Rectal smooth muscle tissue (tissue), 1 donor: Measurements from ENCODE around the gene MMP3.

Experiments used
- H3K27ac ChIP-seq: one replicate; pipeline ENCODE4 v1.7.0; 2013; ENCODE audit warnings: low read depth, low read length, inconsistent platforms
- H3K27me3 ChIP-seq: one replicate; pipeline ENCODE4 v1.7.0; 2013; ENCODE audit warnings: low read length; ENCODE audit not compliant: control insufficient read depth, insufficient read depth
- H3K36me3 ChIP-seq: one replicate; pipeline ENCODE4 v1.7.0; 2013; ENCODE audit warnings: low read length; ENCODE audit not compliant: control insufficient read depth, insufficient read depth
- H3K4me1 ChIP-seq: one replicate; pipeline ENCODE4 v1.7.0; 2013; ENCODE audit warnings: low read length; ENCODE audit not compliant: control insufficient read depth, insufficient read depth
- H3K4me3 ChIP-seq: one replicate; pipeline ENCODE4 v1.7.0; 2013; ENCODE audit warnings: low read length
- H3K9ac ChIP-seq: one replicate; pipeline ENCODE4 v1.7.0; 2013; ENCODE audit warnings: low read length

Gene MMP3

GRCh38 chr11:102850973-102851745 is 7.8 kb upstream of the MMP3 start:
- Histone ChIP-seq H3K27ac (no peak overlapping the region), H3K27me3 (no peaks in the 10 kb centered on the region), H3K36me3 (no peaks in the 10 kb centered on the region), H3K4me3 (no peak overlapping the region), H3K9ac (no peak overlapping the region), H3K4me1 (no peaks in the 10 kb centered on the region)

- no peak overlapping the region for H3K27ac ChIP-seq
- H3K9ac ChIP-seq = no peak overlapping the region
- no peaks in the 10 kb centered on the region for H3K36me3 ChIP-seq
- H3K4me1 ChIP-seq = no peaks in the 10 kb centered on the region
- H3K27me3 ChIP-seq = no peaks in the 10 kb centered on the region
- no peak overlapping the region for H3K4me3 ChIP-seq
Measured at GRCh38 chr11:102849311-102849710, 5.9 kb upstream of the MMP3 start.

DNA sequence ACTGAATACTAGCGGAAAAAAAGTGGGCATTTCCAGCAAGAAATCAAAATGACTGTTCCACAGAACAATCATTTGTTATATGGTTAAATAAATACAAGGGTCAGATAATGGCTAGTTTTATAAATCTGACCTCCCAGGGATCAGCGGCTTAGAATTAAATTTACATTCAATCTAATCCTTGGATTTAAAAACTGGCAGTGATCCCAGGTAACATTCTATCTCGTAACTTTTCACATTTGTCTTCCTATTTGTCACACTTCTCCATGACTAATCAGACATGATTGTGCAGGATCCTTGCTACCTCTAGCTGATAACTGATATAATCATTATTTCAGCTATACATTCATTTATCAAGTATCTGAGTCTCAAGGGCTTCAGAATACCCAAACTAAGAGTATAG is 2.9 kb upstream of the MMP3 start:
- Histone ChIP-seq H3K4me3 (no peak overlapping the region), H3K36me3 (no peaks in the 10 kb centered on the region), H3K27me3 (no peaks in the 10 kb centered on the region), H3K27ac (no peak overlapping the region), H3K4me1 (no peaks in the 10 kb centered on the region), H3K9ac (no peak overlapping the region)

- no peak overlapping the region for H3K9ac ChIP-seq
- H3K27me3 ChIP-seq = no peaks in the 10 kb centered on the region
- H3K36me3 ChIP-seq = no peaks in the 10 kb centered on the region
Measured at GRCh38 chr11:102842930-102843329, 479 bp downstream of the MMP3 start.

GRCh38 chr11:102840018-102840417 is 3.4 kb downstream of the MMP3 start:
- no peak overlapping the region for H3K4me3 ChIP-seq
- H3K36me3 ChIP-seq = no peaks in the 10 kb centered on the region
- no peaks in the 10 kb centered on the region for H3K27me3 ChIP-seq
- peaks cover 6% of the 10 kb centered on the region for H3K4me1 ChIP-seq
- H3K27ac ChIP-seq = no peak overlapping the region
- no peak overlapping the region for H3K9ac ChIP-seq

More at GRCh38 chr11:102842930-102843329, 479 bp downstream of the MMP3 start:
- no peak overlapping the region for H3K27ac ChIP-seq
- H3K4me1 ChIP-seq = no peaks in the 10 kb centered on the region
- no peak overlapping the region for H3K4me3 ChIP-seq

- no peaks in the 10 kb centered on the region for H3K36me3 ChIP-seq
- no peaks in the 10 kb centered on the region for H3K27me3 ChIP-seq
- peaks cover 6% of the 10 kb centered on the region for H3K4me1 ChIP-seq
- no peak overlapping the region for H3K27ac ChIP-seq
- no peak overlapping the region for H3K4me3 ChIP-seq
- no peak overlapping the region for H3K9ac ChIP-seq
Measured at GRCh38 chr11:102837646-102838045, 5.8 kb downstream of the MMP3 start.

DNA sequence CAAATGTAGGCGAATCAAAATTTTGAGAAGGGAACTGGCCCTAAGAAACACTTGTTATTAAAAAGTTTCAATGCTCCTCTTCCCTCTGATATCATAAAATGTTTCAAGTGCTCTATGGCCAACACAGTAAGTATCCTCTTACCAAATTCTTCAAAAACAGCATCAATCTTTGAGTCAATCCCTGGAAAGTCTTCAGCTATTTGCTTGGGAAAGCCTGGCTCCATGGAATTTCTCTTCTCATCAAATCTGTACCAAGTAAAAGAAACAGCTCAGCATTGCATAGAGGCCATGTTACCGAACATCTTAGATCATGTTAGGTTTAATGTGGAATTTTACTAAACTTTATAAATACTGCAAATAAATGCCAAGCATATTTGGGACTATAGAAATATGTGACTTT is 6.3 kb downstream of the MMP3 start:
- H3K36me3 ChIP-seq = no peaks in the 10 kb centered on the region
- no peak overlapping the region for H3K27ac ChIP-seq
- no peak overlapping the region for H3K9ac ChIP-seq
- H3K4me3 ChIP-seq = no peak overlapping the region
- H3K27me3 ChIP-seq = no peaks in the 10 kb centered on the region
- H3K4me1 ChIP-seq = peaks cover 6% of the 10 kb centered on the region

- Histone ChIP-seq H3K27me3 (no peaks in the 10 kb centered on the region), H3K4me1 (peaks cover 6% of the 10 kb centered on the region), H3K4me3 (no peak overlapping the region), H3K9ac (no peak overlapping the region), H3K36me3 (no peaks in the 10 kb centered on the region), H3K27ac (no peak overlapping the region)
Measured at GRCh38 chr11:102836290-102836875, 7.0 kb downstream of the MMP3 start.

DNA sequence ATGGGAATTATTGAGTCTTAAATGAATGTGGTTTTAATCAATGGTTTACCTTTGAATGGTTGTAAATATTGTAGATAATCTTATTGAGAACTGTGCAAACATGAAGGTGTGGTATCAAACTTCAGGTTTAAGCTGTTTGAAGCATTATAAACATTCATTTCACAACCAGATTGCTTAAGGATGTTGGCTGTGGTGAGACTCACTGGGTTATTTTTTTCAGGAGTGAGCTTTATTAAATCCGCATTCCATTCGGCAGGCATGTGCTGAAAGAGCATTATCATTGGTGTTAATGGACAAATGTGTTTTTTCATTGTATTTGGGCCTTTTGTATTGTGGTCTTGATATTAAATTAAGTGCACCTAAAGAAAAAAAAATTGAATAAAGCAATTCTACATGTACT is 9.7 kb downstream of the MMP3 start:
- H3K27me3 ChIP-seq = no peaks in the 10 kb centered on the region

DNA sequence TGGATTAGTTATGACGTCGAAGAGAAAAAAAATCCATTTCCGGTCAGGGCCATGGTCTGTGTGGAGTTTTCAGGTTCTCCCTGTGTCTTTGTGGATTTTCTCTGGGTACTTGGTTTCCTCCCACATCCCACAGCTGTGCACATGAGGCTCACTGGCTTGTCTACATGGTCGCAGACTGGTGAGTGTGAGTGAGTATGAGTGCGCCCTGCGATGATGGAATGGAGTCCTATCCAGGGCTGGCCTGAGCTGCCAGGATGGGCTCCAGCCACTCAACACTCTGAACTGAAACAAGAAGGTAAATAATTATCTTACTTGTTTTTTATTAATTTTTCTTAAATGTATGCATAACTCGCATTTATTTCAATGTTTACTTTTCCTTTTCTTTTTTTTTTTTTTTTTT is 10.8 kb downstream of the MMP3 start:
- Histone ChIP-seq H3K27ac (no peak overlapping the region), H3K36me3 (no peaks in the 10 kb centered on the region), H3K9ac (no peak overlapping the region), H3K4me1 (peaks cover 6% of the 10 kb centered on the region), H3K27me3 (no peaks in the 10 kb centered on the region), H3K4me3 (no peak overlapping the region)

More for the DNA sequence above, 9.7 kb downstream of the MMP3 start:
- H3K4me1 ChIP-seq = peaks cover 6% of the 10 kb centered on the region
- H3K36me3 ChIP-seq = no peaks in the 10 kb centered on the region
- H3K4me3 ChIP-seq = no peak overlapping the region
- no peak overlapping the region for H3K27ac ChIP-seq
- no peak overlapping the region for H3K9ac ChIP-seq

GRCh38 chr11:102831489-102832440 is 11.6 kb downstream of the MMP3 start:
- H3K27ac ChIP-seq = no peak overlapping the region
- no peaks in the 10 kb centered on the region for H3K27me3 ChIP-seq
- no peak overlapping the region for H3K4me3 ChIP-seq
- no peaks in the 10 kb centered on the region for H3K36me3 ChIP-seq
- no peak overlapping the region for H3K9ac ChIP-seq
- peaks cover 6% of the 10 kb centered on the region for H3K4me1 ChIP-seq

GRCh38 chr11:102831128-102831488 is 12.3 kb downstream of the MMP3 start:
- no peak overlapping the region for H3K4me3 ChIP-seq
- H3K27me3 ChIP-seq = no peaks in the 10 kb centered on the region
- no peak overlapping the region for H3K27ac ChIP-seq
- no peak overlapping the region for H3K9ac ChIP-seq
- no peaks in the 10 kb centered on the region for H3K4me1 ChIP-seq
- H3K36me3 ChIP-seq = no peaks in the 10 kb centered on the region
